Upper lobe of right lung (tissue), 1 donor: ENCODE results near the gene GUCY1A2. TPM values are rescaled to one million over a fixed set of nuclear protein-coding genes. Genes with fewer than 3 reads are reported as not detected.
"Not testable (repeated sequence)": the region's sequence is repeated elsewhere in the genome, so short reads cannot be mapped to it uniquely, and the experiment has no call there.

ENCODE experiments used
- ATAC-seq: fragments of 200-7000 bp; cut with Tn5 transposase; one replicate; pipeline ENCODE4 v1.9.1; 2020; ENCODE audit warnings: mild to moderate bottlenecking, moderate library complexity
- DNase-seq: peaks from one replicate; pipeline ENCODE4 v3.0.0-alpha.2; 2020
- H3K27ac ChIP-seq: fragments of 200-600 bp; one replicate; pipeline ENCODE4 v1.8.0; 2022
- H3K27me3 ChIP-seq: fragments of 200-600 bp; one replicate; pipeline ENCODE4 v1.8.0; 2022; ENCODE audit warnings: mild to moderate bottlenecking
- H3K36me3 ChIP-seq: fragments of 200-600 bp; one replicate; pipeline ENCODE4 v1.8.0; 2022
- H3K4me1 ChIP-seq: fragments of 200-600 bp; one replicate; pipeline ENCODE4 v1.8.0; 2022
- H3K4me3 ChIP-seq: fragments of 200-600 bp; one replicate; pipeline ENCODE4 v1.8.0; 2022; ENCODE audit warnings: mild to moderate bottlenecking
- H3K9me3 ChIP-seq: fragments of 200-600 bp; one replicate; pipeline ENCODE4 v1.8.0; 2022
- CTCF ChIP-seq: fragments of 200-600 bp; IDR thresholded peaks from one replicate; pipeline ENCODE4 v1.8.0; 2022; ENCODE audit warnings: antibody characterized with exemption
- intact Hi-C: fragments of 100-400 bp; cut with DNase I; formaldehyde crosslinking; loops from one replicate; pipeline ENCODE4 v1.11.0; 2022
- total RNA-seq: library from RNA; stranded (reverse); fragmentation: NEBNext Ultra II Directional; extraction: Animal tissue kit (Norgen Biotek cat#: 25700); gene quantifications from one replicate; pipeline ENCODE4 v1.2.1, GENCODE V29; 2021
- donor health status: DM: no; HTN: yes; CAD: no; lungs with severe emphysema.

Gene GUCY1A2
- total RNA-seq, 1 donor from 2014 or later, result 31.1 TPM

GRCh38 chr11:106840947-106841346 lies 177.3 kb downstream of the GUCY1A2 start:
- no peak overlapping the region for H3K27ac ChIP-seq
- no peak for TF ChIP-seq CTCF
- H3K4me1 ChIP-seq, result no peaks in the 10 kb centered on the region
- no peak for ATAC-seq
- H3K36me3 ChIP-seq, result no peaks in the 10 kb centered on the region
- no peaks in the 10 kb centered on the region for H3K27me3 ChIP-seq
- intact Hi-C loops, result no loop called here
- DNase-seq, result no peak
- no peaks in the 10 kb centered on the region for H3K9me3 ChIP-seq
- no peak overlapping the region for H3K4me3 ChIP-seq

- no peak for DNase-seq
- no peaks in the 10 kb centered on the region for H3K27me3 ChIP-seq
- no peaks in the 10 kb centered on the region for H3K4me1 ChIP-seq
- TF ChIP-seq CTCF, result no peak
- no peak overlapping the region for H3K27ac ChIP-seq
- intact Hi-C loops, result no loop called here
- ATAC-seq, result no peak
- H3K4me3 ChIP-seq, result no peak overlapping the region
- no peaks in the 10 kb centered on the region for H3K36me3 ChIP-seq
- H3K9me3 ChIP-seq, result no peaks in the 10 kb centered on the region
Observed at GRCh38 chr11:106840146-106840545, 178.1 kb downstream of the GUCY1A2 start.

- TF ChIP-seq CTCF, result no peak
- DNase-seq (no peak), ATAC-seq (no peak)
- Histone ChIP-seq H3K27me3 (no peaks in the 10 kb centered on the region), H3K9me3 (no peaks in the 10 kb centered on the region), H3K4me3 (no peak overlapping the region), H3K27ac (no peak overlapping the region), H3K36me3 (no peaks in the 10 kb centered on the region), H3K4me1 (no peaks in the 10 kb centered on the region)
- intact Hi-C loops, result no loop called here
Observed at GRCh38 chr11:106834567-106834966, 183.7 kb downstream of the GUCY1A2 start.

GRCh38 chr11:106828976-106829375 lies 189.3 kb downstream of the GUCY1A2 start:
- H3K9me3 ChIP-seq, result no peaks in the 10 kb centered on the region
- no peak for DNase-seq
- H3K36me3 ChIP-seq, result no peaks in the 10 kb centered on the region
- no peak for TF ChIP-seq CTCF
- H3K27ac ChIP-seq, result no peak overlapping the region
- ATAC-seq, result no peak
- intact Hi-C loops, result no loop called here
- no peaks in the 10 kb centered on the region for H3K4me1 ChIP-seq
- H3K4me3 ChIP-seq, result no peak overlapping the region
- no peaks in the 10 kb centered on the region for H3K27me3 ChIP-seq

GRCh38 chr11:106828576-106828975 lies 189.7 kb downstream of the GUCY1A2 start:
- DNase-seq (no peak), ATAC-seq (no peak)
- no peak overlapping the region for H3K27ac ChIP-seq
- intact Hi-C loops, result no loop called here
- H3K9me3 ChIP-seq, result no peaks in the 10 kb centered on the region
- no peaks in the 10 kb centered on the region for H3K4me1 ChIP-seq
- no peaks in the 10 kb centered on the region for H3K36me3 ChIP-seq
- no peaks in the 10 kb centered on the region for H3K27me3 ChIP-seq
- H3K4me3 ChIP-seq, result no peak overlapping the region
- no peak for TF ChIP-seq CTCF

- intact Hi-C loops, result no loop called here
- H3K27me3 ChIP-seq, result no peaks in the 10 kb centered on the region
- no peak overlapping the region for H3K4me3 ChIP-seq
- no peak for TF ChIP-seq CTCF
- no peaks in the 10 kb centered on the region for H3K36me3 ChIP-seq
- peak; percentile 47 for DNase-seq
- H3K9me3 ChIP-seq, result no peaks in the 10 kb centered on the region
- H3K4me1 ChIP-seq, result no peaks in the 10 kb centered on the region
- ATAC-seq, result no peak
- H3K27ac ChIP-seq, result no peak overlapping the region
Observed at GRCh38 chr11:106827687-106828086, 190.6 kb downstream of the GUCY1A2 start.

GRCh38 chr11:106826558-106826957 lies 191.7 kb downstream of the GUCY1A2 start:
- H3K27ac ChIP-seq, H3K4me1 ChIP-seq, H3K4me3 ChIP-seq, DNase-seq, ATAC-seq, H3K27me3 ChIP-seq, H3K36me3 ChIP-seq, intact Hi-C loops, H3K9me3 ChIP-seq: not testable (repeated sequence)
